Body of pancreas (tissue), 4 donors: Measurements from ENCODE around the gene BEX2.

Experiments
- POLR2A ChIP-seq, 3 donors: fragments of 450-650 bp; IDR thresholded peaks; one replicate each; pipeline ENCODE4 v1.6.1; 2016; ENCODE audit warnings: antibody characterized with exemption in 3 of 3, mild to moderate bottlenecking in 2 of 3
- TF ChIP-seq, protein P1 (sequence below), 7 experiments: fragments of 450-650 bp in 4 of 7; fragments of 200-600 bp in 3 of 7; sonication (generic) in 3 of 7; IDR thresholded peaks; one replicate each; pipeline ENCODE4 v1.5.1; 2016 to 2019; ENCODE audit warnings: antibody characterized with exemption in 7 of 7

DNA sequence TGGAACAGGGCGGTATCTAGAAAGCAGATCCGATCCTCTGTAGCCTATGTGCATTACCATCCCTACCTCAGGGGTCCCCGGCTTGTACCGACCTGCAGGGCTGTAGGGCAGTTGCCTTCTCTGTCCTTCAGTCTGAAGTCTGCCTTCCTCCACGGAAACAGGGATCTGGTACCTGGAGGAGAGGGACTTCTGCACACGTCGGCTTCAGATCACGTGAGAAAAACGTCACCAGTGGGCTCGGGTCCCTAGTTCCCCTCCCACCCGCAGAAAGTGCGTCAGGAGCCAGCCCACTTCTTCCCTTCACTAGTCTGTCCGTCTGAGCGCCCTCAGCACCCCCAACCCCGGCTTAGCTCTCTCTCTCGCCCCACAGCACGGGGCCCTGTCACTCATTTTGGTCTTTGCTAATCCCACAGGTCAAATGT is 34.2 kb downstream of the BEX2 start, which contains the start of gene TCEAL5:
- TF ChIP-seq, protein P1, sequence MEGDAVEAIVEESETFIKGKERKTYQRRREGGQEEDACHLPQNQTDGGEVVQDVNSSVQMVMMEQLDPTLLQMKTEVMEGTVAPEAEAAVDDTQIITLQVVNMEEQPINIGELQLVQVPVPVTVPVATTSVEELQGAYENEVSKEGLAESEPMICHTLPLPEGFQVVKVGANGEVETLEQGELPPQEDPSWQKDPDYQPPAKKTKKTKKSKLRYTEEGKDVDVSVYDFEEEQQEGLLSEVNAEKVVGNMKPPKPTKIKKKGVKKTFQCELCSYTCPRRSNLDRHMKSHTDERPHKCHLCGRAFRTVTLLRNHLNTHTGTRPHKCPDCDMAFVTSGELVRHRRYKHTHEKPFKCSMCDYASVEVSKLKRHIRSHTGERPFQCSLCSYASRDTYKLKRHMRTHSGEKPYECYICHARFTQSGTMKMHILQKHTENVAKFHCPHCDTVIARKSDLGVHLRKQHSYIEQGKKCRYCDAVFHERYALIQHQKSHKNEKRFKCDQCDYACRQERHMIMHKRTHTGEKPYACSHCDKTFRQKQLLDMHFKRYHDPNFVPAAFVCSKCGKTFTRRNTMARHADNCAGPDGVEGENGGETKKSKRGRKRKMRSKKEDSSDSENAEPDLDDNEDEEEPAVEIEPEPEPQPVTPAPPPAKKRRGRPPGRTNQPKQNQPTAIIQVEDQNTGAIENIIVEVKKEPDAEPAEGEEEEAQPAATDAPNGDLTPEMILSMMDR (IDR thresholded peaks at IDR 0.05), result no peak
- no peak for TF ChIP-seq POLR2A (IDR thresholded peaks at IDR 0.05)
